NT2/D1 (cell line): ENCODE data around the gene RSAD2.

Experiments used
- YY1 ChIP-seq: IDR thresholded peaks from 2 replicates; pipeline ENCODE4 v1.6.1; 2011; ENCODE audit not compliant: insufficient read length, insufficient read depth
- ZNF274 ChIP-seq: IDR thresholded peaks from 2 replicates; pipeline ENCODE4 v1.6.1; 2011; ENCODE audit warnings: mild to moderate bottlenecking, low read depth, low read length

GRCh38 chr2:6917761-6918421, 40.3 kb downstream of the RSAD2 start:
- no peak for TF ChIP-seq ZNF274
- no peak for TF ChIP-seq YY1
